ENCODE results near the gene NLRP1. TPM values are rescaled to one million over a fixed set of nuclear protein-coding genes. Genes with fewer than 3 reads are reported as not detected.

Gene NLRP1
- total and polyA plus RNA-seq, 2 donors (not counting 3 experiments of a cell fraction or from before 2014, with no cell fraction given), result 43.8 to 53.9 TPM

GRCh38 chr17:5580969-5581368 lies 3.3 kb downstream of the NLRP1 start:
- no peaks in the 10 kb centered on the region for H3K27me3 ChIP-seq (ENCODE audit: control insufficient read depth in 2 of 2, insufficient read depth in 2 of 2, low read length in 2 of 2)
- H3K27ac ChIP-seq (ENCODE audit: insufficient read depth, low read depth, low read length), result no peak overlapping the region
- peaks cover 26% of the 10 kb centered on the region for H3K4me1 ChIP-seq (ENCODE audit: control insufficient read depth, extremely low read depth, insufficient read depth, low read length)
- H3K9me1 ChIP-seq (replicated peaks; ENCODE audit: control insufficient read depth, extremely low read depth, insufficient read depth, low read length), result no peaks in the 10 kb centered on the region
- DNase-seq (ENCODE audit: low read depth, low spot score), result no peak
- no peaks in the 10 kb centered on the region for H3K9me3 ChIP-seq (replicated peaks; ENCODE audit: control insufficient read depth, insufficient read depth, low read length)
- no peaks in the 10 kb centered on the region for H4K20me1 ChIP-seq (replicated peaks; ENCODE audit: control insufficient read depth, extremely low read depth, insufficient read depth, low read length)
- H2AFZ ChIP-seq (ENCODE audit: low read depth, low read length), result no peak overlapping the region
- intact Hi-C loops (cut with micrococcal nuclease), result loop anchor here (10.0 kb wide), 1 partner anchor 1064 kb away; the partner anchor contains the start of genes KIAA0753 and TXNDC17
- no peak for TF ChIP-seq MYC (IDR thresholded peaks at IDR 0.05; ENCODE audit: low read depth, low read length)
- no peak for TF ChIP-seq EZH2 (IDR thresholded peaks at IDR 0.05; ENCODE audit: borderline replicate concordance, low read depth, low read length, severe bottlenecking)
- no peak for TF ChIP-seq FOS (IDR thresholded peaks at IDR 0.05; ENCODE audit: borderline replicate concordance, insufficient read depth, low read length)
- no peak for TF ChIP-seq POLR2AphosphoS5 (IDR thresholded peaks at IDR 0.05; ENCODE audit: insufficient read depth, low read depth, low read length)
- TF ChIP-seq GATA2 (IDR thresholded peaks at IDR 0.05; ENCODE audit: insufficient read depth, insufficient read length, low read depth, low read length), result no peak
- TF ChIP-seq JUN (IDR thresholded peaks at IDR 0.05; ENCODE audit: borderline replicate concordance, insufficient read depth, insufficient read length, low read depth), result no peak
- no peak for TF ChIP-seq MAX (IDR thresholded peaks at IDR 0.05; ENCODE audit: insufficient read depth, insufficient read length)
- TF ChIP-seq CTCF (IDR thresholded peaks at IDR 0.05; ENCODE audit: extremely low read depth in 1 of 2, insufficient read depth in 1 of 2, low read depth in 1 of 2, low read length in 2 of 2), result no peak
- no peak for TF ChIP-seq POLR2A (IDR thresholded peaks at IDR 0.05; ENCODE audit: low read depth, low read length)
- H3K4me2 ChIP-seq (ENCODE audit: insufficient read depth, low read length), result no peak overlapping the region
- no peak overlapping the region for H3K9ac ChIP-seq (replicated peaks; ENCODE audit: extremely low read depth, insufficient read depth, low read length)
- CTCF ChIA-PET, result no interaction called here
- BruUV-seq (replicated peaks), result no TSS peak
- H3K79me2 ChIP-seq (ENCODE audit: control insufficient read depth, insufficient read depth, low read length), result peaks cover 31% of the 10 kb centered on the region
- POLR2A ChIA-PET, result no interaction called here
- dilution Hi-C loops (cut with MboI; ENCODE audit: extremely low pct_ligation_motif_present, low sequenced_read_pairs), result no loop called here
- H3K36me3 ChIP-seq (ENCODE audit: control insufficient read depth in 2 of 2, extremely low read depth in 1 of 2, insufficient read depth in 2 of 2, low read length in 2 of 2), result peaks cover 0 to 8% of the 10 kb centered on the region in 2 experiments
- no peak overlapping the region for H3K4me3 ChIP-seq (replicated peaks in 1 of 3; ENCODE audit: insufficient read depth in 1 of 3, low read depth in 1 of 3, low read length in 3 of 3)
- FAIRE-seq, result no peak

Measured in endothelial cell of umbilical vein (primary cell).